Neural cell (in vitro differentiated cells): ENCODE data around the gene TIMM17A.

ENCODE experiments used
- CTCF ChIP-seq: fragments of 450-650 bp; IDR thresholded peaks from 2 replicates; pipeline ENCODE4 v1.5.1; 2014; ENCODE audit warnings: antibody characterized with exemption, mild to moderate bottlenecking, moderate library complexity; ENCODE audit not compliant: poor library complexity, severe bottlenecking
- EP300 ChIP-seq: fragments of 450-650 bp; conservative IDR thresholded peaks from 2 replicates; pipeline ENCODE4 v1.6.1; 2014; ENCODE audit warnings: antibody characterized with exemption, mild to moderate bottlenecking, moderate library complexity; ENCODE audit not compliant: poor library complexity, severe bottlenecking

GRCh38 chr1:202017749-202018467 is 62.6 kb downstream of the TIMM17A start:
- TF ChIP-seq EP300 = no peak
- TF ChIP-seq CTCF = no peak
